ENCODE measurements around the gene CSF3R.

- TF ChIP-seq EZH2 (IDR thresholded peaks at IDR 0.05; ENCODE audit: low read length, unreplicated experiment) (no peak), CTCF (conservative IDR thresholded peaks at IDR 0.05; ENCODE audit: low read depth, low read length) (no peak)
These were observed 19.3 kb downstream of the CSF3R start for GRCh38 chr1:36463463-36463802.

Measured in PC-3 (cell line).